NCI-H2107 treated with DMSO at 0.1 percent for 48 hours (cell line): Measurements from ENCODE around the gene RECQL5.
"Not testable (repeated sequence)": the region's sequence is repeated elsewhere in the genome, so short reads cannot be mapped to it uniquely, and the experiment has no call there.

Experiments used
- DNase-seq: peaks from one replicate; lab custom pipeline; 2025; ENCODE audit not compliant: unreplicated experiment; lab: John Stamatoyannopoulos, UW

Gene RECQL5

DNA sequence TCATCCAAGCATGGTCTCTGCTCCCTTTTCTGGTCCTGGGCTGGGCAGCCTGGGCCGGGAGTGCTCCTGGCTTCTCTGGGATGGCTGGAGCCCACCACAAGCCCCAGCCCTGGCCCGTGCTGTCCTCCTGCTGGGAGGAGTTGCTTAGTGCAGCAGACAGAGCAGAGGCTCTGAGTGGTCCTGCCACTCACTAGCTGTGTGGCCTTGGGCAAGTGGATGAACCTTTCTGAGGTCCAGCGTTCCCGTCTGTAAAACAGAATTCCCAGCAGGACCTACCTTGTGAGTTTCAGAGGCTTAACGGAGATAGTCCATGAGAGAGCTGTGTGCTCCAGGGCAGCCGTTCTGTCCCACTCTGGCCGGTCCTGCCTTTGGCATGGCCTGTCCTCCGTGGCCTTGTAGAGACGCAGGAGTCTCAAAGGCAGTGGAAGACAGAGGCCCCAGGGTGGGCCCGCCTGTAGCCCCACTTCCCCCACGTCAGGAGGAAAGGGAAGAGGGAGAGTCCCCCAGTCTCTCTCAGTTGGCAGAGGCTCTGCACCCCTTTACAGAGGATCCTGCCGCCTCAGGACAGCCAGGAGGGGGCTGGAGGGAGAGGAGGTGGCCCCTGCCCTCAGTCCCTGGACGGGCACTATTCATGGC, 71.6 kb downstream of the RECQL5 start:
- no peak for DNase-seq

DNA sequence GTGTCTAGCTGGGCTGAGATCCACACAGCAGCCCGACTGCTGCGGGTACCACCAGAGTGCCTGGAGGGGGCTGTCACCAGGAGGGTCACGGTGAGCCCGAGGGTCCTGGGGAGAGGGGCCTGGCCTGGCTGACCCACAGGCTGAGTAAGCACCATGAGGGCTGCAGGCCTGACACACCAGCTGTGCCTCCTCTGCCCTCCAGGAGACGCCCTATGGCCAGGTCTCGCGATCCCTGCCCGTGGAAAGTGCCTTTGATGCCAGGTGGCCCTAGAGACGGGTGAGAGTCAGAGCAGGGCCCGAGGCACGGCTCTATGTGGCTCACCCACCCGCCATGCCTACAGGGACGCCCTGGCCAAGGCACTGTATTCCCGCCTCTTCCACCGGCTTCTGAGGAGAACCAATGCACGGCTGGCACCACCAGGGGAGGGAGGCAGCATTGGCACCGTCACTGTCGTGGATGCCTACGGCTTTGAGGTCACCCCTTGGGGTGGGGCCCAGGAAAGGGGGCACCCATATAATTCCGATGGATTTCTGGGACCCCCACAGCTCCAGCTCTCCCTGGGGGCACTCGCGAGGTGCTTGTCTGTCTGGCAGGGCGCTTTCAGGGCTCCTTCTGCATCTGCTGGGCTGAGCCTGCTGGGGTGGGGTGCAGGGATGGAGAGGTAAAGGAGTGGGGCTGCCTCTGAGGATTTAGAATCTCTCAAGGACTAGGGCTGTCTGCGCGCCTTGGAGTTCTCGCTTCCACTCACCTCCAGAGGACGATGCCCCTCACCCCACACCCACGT, 72.3 kb downstream of the RECQL5 start:
- DNase-seq: no peak

DNA sequence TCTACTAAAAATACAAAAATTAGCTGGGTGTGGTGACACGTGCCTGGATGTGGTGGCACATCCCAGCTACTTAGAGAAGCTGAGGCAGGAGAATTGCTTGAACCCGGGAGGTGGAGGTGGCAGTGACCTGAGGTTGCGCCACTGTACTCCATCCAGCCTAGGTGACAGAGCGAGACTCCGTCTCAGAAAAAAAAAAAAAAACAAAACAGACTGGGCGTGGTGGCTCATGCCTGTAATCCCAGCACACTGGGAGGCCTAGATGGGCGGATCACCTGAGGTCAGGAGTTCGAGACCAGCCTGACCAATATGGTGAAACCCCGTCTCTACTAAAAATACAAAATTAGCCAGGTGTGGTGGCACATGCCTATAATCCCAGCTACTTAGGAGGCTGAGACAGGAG, 73.5 kb downstream of the RECQL5 start:
- DNase-seq: not testable (repeated sequence)

DNA sequence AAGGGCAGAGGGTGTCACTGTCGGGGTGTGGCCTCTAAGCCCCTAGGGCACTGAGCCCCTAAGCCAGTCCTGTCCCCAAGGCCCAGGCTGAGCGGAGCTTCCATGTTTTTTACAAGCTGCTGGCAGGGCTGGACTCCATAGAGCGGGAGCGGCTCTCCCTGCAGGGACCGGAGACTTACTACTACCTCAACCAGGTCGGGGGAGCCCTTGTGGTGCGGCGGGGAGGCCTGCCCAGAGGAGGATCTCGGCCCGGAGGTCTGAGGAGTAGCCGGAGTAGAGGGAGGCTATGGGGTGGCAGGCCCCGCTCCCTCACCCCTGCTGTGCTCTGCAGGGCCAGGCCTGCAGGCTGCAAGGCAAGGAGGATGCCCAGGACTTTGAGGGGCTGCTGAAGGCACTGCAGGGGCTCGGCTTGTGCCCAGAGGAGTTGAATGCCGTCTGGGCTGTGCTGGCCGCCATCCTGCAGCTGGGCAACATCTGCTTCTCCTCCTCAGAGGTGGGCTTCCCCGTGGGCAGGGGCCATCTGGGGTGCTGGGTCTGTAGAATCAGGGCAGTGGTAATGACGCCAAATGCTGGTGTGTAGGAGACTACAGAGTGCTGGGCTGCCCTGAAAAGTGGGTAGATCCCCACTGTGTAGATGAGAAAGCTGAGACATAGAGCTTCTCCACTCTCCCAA, 74.5 kb downstream of the RECQL5 start:
- no peak for DNase-seq

DNA sequence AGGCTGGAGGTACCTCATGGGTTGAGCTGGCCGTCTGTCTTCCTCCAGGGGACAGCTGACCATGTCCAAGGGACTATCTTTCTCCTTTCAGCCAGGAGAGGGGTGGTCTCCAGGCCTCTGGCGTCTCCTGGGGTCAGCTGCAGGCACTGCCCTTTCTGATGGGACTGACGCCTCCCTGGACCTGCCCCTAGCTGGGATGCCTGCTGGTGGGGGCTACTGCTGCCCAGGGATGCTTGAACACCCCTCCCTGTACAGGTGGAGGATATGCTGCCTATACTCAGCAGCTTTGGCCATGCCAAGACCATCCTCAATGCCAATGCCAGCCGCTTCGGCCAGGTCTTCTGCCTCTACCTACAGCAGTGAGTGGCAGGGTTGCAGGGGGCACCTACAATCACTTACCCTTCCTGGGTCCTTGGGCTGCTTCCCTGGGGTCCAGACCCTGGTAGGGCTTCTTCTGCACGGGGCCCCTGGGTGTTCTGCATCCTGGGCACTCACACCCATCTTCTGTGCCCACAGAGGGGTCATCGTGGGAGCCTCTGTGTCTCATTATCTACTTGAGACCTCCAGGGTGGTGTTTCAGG, 75.1 kb downstream of the RECQL5 start:
- no peak for DNase-seq

DNA sequence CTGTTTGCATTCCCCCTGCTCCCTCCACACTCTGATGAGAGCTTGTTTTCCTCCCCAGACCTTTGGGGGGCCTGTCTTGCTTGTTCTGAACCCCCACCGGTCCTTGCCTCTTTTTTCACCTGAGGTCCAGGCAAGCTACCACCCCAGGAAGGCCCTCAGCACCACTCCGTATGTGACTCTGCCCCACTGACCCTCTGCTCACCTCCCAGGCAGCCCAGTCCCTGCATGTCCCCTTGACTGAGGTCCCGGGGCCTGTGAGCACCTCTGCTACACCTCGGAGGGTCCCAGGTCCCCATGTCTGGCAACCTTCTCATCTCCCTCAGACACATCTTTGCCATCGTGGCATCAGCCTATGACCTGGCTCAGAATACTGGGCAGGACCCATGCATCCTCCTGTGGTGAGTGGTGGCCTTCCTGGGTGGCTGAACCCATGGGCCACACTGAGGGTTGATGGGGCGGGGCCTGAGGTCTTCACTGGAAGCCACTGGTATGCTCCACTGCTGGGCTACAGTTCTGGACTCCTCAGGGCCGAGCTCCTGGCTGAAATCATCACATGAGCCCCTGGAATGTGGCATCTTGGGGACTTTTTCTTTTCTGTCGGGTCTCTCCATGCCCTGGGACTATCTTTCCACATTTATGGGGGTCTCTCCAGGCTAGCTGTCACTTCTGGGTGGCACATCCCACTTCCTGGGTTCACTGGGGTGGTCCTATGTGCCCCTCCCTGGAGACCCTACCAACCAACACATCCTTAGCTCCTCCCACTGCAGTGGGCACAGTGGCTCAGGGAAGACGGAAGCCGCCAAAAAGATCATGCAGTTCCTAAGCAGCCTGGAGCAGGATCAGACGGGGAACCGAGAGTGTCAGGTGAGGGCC, 75.9 kb downstream of the RECQL5 start:
- DNase-seq: no peak

DNA sequence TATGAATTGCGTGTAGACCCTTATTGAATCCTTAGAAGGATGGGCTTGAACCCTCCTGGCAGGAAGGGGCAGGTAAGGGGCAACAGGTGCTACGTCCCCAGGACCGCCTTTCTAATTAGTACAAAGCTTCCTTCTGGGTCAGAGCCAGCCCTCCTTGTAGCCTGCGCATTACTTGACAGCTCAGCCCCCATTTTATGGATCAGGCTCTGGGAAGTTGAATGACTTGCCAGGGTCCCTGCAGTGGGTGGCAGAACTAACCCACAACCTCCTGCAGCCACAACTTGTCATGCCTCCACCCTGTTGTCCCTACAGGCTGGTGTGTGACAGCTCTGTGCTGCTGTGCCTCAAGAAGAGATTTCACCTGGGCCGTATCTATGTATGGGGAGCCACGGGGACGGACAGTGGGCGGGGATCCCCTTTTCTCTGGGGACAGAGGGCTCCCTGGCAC, 76.6 kb downstream of the RECQL5 start:
- no peak for DNase-seq

DNA sequence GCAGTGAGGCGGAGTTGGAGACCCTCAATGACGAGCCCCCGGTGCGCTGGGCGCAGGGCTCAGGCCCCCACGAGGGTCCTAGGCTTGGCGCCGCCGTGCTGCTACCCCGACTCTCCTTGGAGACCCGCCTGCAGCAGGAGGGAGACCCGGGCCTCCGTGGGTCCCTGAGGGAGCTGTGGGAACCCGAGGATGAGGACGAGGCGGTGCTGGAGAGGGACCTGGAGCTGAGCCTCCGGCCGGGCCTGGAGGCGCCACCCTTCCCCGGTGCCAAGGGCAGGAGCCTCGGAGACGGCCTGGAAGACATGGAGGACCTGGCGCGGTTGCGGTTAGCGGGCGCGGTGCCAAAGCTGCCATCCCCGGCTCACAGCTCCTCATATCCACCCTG, 77.0 kb downstream of the RECQL5 start:
- DNase-seq: no peak

DNA sequence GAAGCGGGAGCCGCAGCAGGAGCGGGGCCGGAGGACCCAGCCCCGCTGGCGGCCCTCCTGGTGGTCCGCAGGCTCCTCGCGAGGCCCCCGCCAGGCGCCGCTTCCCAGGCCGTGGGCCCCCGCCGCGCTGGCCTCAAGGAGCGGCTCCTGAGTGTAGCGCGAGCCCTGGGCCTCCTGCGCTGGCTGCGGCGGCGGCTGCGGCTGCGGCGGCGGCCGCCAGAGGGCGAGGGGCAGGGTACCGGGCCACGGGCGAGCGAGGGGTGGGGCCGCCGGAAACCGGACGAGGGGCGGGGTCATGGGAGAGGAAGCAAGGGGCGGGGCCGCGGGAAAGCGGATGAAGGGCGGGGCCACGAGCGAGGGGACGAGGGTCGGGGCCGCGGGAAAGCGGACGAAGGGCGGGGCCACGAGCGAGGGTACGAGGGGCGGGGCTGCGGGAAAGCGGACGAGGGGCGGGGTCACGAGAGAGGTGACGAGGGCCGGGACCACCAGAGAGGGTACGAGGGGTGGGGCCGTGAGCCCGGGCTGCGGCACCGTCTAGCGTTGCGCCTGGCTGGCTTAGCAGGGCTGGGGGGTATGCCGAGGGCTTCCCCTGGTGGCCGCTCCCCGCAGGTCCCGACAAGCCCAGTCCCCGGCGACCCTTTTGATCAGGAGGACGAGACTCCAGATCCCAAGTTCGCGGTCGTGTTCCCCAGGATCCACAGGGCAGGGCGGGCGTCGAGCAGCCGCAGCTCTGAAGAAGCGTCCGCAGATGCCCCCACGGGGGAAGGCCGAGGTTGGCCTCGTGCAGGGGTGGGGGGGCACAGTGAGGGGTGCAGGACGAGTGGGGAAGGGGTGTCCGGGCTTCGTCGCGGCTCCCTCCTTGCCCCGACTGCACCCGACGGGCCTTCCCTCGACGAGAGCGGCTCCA, 77.7 kb downstream of the RECQL5 start:
- peak; percentile 77 for DNase-seq

DNA sequence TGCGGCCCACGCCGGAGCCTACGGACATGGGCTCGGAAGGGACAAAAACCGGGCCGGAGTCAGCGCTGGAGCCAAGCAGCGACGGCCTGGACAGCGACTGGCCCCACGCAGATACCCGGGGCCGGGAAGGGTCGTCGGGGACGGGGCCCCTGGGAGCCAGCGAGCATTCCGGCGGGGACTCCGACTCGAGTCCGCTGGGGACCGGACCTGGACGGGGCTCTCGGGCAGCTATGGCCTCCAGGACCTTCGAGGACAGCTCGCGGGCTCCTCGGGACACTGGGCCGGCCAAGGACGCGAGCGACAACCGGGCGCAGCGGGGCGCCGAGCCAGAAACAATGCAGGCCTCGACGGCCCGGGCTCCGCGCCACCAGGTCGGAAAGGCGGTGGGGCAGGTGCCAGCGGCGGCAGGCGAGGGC, 78.3 kb downstream of the RECQL5 start:
- no peak for DNase-seq

DNA sequence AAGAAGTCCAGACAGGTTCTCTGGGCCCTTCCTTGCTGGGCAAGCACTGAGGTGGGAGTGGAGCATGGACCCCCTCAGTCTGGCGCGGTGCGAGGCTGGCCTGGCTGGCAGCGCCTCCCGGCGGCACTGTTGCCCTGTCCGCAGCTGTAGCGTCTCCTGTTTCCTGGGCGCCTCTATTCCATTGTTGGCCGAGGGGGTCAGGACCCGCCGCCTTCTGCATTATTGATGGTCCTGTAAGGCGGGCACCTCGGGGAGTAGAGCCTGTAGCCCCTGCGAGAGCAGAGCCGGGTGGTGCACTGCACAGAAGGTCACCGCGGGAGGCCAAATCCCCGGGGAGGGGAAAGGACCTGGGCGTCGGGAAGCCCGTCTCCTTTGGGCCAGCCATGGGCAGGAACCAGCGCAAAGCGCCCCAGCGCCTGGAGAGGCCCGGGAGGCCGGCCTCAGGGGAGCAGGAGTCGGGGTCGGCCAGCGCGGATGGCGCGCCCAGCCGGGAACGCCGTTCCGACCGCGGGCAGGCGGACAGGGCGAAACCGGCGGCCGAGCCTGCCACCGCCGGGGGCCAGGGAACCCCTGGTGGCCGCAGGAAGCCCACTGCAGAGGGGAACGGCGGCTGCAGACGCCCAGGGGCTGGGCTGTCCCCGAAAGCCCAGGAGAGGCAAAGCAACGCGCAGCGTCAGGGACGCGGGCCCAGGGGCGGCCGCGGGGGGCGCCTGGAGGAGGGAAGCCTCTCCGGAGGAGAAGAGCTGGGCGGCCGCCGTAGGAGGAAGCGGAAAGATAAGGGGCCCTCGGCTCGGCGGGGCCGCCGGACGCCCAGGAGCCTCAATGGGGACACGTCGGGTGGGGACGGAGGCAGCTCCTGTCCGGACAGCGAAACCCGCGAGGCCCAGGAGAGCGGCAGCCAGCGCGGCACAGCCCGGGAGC, 79.0 kb downstream of the RECQL5 start, which contains the start of gene MYO15B:
MYO15B (plus strand) TSS at position 126 of the 921 bp plus-strand sequence; CDS start at position 384, 258 bp downstream.
- no peak for DNase-seq

DNA sequence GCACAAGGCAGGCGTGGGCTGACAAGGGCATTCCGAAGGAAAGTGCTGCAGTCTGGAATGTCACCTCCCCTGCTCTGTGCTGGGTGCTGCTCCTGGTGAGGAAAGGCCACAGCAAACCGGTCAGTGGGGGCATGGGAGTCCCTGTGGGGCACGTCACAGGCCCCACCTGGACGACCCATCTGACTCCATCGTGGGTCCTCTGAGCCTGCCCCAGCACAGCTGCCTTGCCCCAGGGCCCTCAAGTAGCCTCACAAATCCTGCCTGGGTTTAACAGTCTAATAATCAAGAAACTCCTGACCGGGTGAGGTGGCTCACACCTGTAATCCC, 82.1 kb downstream of the RECQL5 start:
- DNase-seq: no peak

DNA sequence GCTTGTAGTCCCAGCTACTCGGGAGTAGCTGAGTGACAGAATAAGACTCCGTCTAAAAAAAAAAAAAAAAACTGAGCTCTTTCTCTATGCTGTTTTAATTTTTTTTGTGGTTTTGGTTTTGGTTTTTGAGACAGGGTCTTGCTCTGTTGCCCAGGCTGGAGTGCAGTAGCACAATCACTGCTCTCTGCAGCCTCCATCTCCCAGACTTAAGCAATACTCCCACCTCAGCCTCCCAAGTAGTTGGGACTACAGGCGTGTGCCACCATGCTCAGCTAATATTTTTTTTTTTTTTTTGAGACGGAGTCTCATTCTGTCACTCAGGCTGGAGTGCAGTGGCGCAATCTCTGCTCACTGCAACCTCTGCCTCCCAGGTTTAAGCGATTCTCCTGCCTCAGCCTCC, 83.8 kb downstream of the RECQL5 start:
- DNase-seq: not testable (repeated sequence)

DNA sequence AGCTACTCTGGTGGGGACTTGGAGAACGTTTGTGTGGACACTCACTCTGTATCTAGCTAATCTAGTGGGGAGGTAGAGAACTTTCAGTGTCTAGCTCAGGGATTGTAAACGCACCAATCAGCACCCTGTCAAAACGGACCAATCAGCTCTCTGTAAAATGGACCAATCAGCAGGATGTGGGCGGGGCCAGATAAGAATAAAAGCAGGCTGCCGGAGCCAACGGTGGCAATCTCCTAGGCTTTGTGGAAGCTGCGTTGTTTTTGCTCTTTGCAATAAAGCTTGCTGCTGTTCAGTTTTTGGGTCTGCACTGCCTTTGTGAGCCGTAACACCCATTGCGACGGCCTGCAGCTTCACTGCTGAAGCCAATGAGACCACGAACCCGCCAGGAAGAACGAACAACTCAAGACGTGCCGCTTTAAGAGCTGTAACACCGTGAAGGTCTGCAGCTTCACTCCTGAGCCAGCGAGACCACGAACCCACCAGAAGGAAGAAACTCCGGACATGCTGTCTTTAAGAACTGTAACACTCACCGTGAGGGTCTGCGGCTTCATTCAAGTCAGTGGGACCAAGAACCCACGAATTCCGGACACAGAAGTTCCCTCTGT, 85.7 kb downstream of the RECQL5 start:
- not testable (repeated sequence) for DNase-seq
